ENCODE results near the gene DUSP18. TPM values are rescaled to one million over a fixed set of nuclear protein-coding genes. Genes with fewer than 3 reads are reported as not detected.

Gene DUSP18
- total and polyA plus RNA-seq, 2 donors from 2014 or later, result 3.6 to 14.0 TPM

- Histone ChIP-seq H3K9ac (ENCODE audit: low read length in 3 of 3) (no peak overlapping the region), H3K9me3 (ENCODE audit: control insufficient read depth in 2 of 3, insufficient read depth in 1 of 3, low read length in 3 of 3) (no peaks in the 10 kb centered on the region), H3K27me3 (ENCODE audit: control insufficient read depth, insufficient read depth, low read length) (no peaks in the 10 kb centered on the region), H3K4me3 (ENCODE audit: low read length in 3 of 3) (no peak overlapping the region), H3K36me3 (ENCODE audit: control insufficient read depth in 2 of 3, insufficient read depth in 3 of 3, low read length in 3 of 3) (no peaks in the 10 kb centered on the region), H3K27ac (ENCODE audit: low read depth in 2 of 2, low read length in 2 of 2) (no peak overlapping the region), H3K4me1 (ENCODE audit: control insufficient read depth in 2 of 3, insufficient read depth in 2 of 3, low read depth in 1 of 3, low read length in 3 of 3) (no peaks in the 10 kb centered on the region)
- FAIRE-seq (no peak), DNase-seq (no peak)
- intact Hi-C loops (cut with DNase I), result no loop called here
- no peak for TF ChIP-seq CTCF (IDR thresholded peaks at IDR 0.05; ENCODE audit: borderline replicate concordance, extremely low read depth, insufficient read depth)
Measured at GRCh38 chr22:30705710-30706651, 38.3 kb upstream of the DUSP18 start.

GRCh38 chr22:30704978-30705377 is 37.3 kb upstream of the DUSP18 start:
- Histone ChIP-seq H3K9ac (ENCODE audit: low read length in 3 of 3) (no peak overlapping the region), H3K27me3 (ENCODE audit: control insufficient read depth, insufficient read depth, low read length) (no peaks in the 10 kb centered on the region), H3K4me3 (ENCODE audit: low read length in 3 of 3) (no peak overlapping the region), H3K27ac (ENCODE audit: low read depth in 2 of 2, low read length in 2 of 2) (no peak overlapping the region), H3K36me3 (ENCODE audit: control insufficient read depth in 2 of 3, insufficient read depth in 3 of 3, low read length in 3 of 3) (no peaks in the 10 kb centered on the region), H3K9me3 (ENCODE audit: control insufficient read depth in 2 of 3, insufficient read depth in 1 of 3, low read length in 3 of 3) (no peaks in the 10 kb centered on the region), H3K4me1 (ENCODE audit: control insufficient read depth in 2 of 3, insufficient read depth in 2 of 3, low read depth in 1 of 3, low read length in 3 of 3) (no peaks in the 10 kb centered on the region)
- intact Hi-C loops (cut with DNase I), result no loop called here
- FAIRE-seq (no peak), DNase-seq (no peak)
- TF ChIP-seq CTCF (IDR thresholded peaks at IDR 0.05; ENCODE audit: borderline replicate concordance, extremely low read depth, insufficient read depth), result no peak

DNA sequence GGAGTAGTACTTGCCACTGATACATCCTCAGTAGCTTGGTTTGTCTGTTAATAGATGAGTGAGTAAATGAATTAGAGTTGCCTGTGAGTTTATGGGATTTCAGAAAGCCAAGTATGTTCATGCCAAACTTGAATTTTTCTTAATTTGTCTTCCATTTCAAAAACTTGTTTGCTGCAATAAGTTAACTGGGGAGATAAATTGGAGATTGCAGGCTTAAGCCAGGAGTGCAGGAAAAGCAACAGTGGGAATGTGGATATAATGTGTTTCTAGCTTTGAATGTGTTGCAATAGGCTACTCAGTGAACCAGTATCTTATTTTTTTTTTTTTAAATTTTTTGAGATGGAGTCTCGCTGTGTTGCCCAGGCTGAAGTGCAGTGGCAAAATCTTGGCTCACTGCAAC is 35.2 kb upstream of the DUSP18 start:
- H3K27ac ChIP-seq (ENCODE audit: low read depth in 2 of 2, low read length in 2 of 2), result no peak overlapping the region
- H3K4me3 ChIP-seq (ENCODE audit: low read length in 3 of 3), result no peak overlapping the region
- H3K36me3 ChIP-seq (ENCODE audit: control insufficient read depth in 2 of 3, insufficient read depth in 3 of 3, low read length in 3 of 3), result no peaks in the 10 kb centered on the region
- no peaks in the 10 kb centered on the region for H3K4me1 ChIP-seq (ENCODE audit: control insufficient read depth in 2 of 3, insufficient read depth in 2 of 3, low read depth in 1 of 3, low read length in 3 of 3)
- no peaks in the 10 kb centered on the region for H3K27me3 ChIP-seq (ENCODE audit: control insufficient read depth, insufficient read depth, low read length)
- no peak for TF ChIP-seq CTCF (IDR thresholded peaks at IDR 0.05; ENCODE audit: borderline replicate concordance, extremely low read depth, insufficient read depth)
- no peak overlapping the region for H3K9ac ChIP-seq (ENCODE audit: low read length in 3 of 3)
- no peaks in the 10 kb centered on the region for H3K9me3 ChIP-seq (ENCODE audit: control insufficient read depth in 2 of 3, insufficient read depth in 1 of 3, low read length in 3 of 3)
- no peak for FAIRE-seq
- no peak for DNase-seq
- intact Hi-C loops (cut with DNase I), result no loop called here

All from kidney (tissue), 14 donors.